IPS-NIHi11 (cell line): ENCODE measurements around the gene MAP4K4.

Experiments used
- DNase-seq: peaks from one replicate; pipeline ENCODE4 v3.0.0; 2012; ENCODE audit warnings: mixed read lengths, low spot score

Gene MAP4K4

DNA sequence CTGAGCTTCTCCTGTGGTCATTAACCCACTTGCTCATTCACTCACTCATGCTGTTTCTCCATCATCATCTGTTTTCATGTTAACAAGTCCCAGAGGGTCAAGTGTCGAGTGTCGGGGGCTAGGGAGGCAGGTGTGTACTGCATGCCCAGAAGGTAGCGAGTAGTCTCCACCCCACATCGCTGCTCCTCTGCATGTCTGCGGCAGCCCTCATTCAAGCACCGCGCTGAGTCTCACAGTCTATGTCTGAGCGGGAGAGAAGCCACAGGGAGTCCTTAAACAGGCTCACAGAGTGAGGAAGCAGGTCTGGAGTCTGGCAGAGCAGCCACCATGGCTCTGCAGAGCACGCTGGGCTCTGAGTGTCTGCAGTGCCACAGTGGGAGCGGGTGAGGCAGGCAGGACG, 172.9 kb downstream of the MAP4K4 start:
- DNase-seq, result no peak

- DNase-seq, result no peak
These were observed 174.0 kb downstream of the MAP4K4 start for GRCh38 chr2:101871480-101871879.

- no peak for DNase-seq
These were observed 175.0 kb downstream of the MAP4K4 start for GRCh38 chr2:101872480-101872879.

DNA sequence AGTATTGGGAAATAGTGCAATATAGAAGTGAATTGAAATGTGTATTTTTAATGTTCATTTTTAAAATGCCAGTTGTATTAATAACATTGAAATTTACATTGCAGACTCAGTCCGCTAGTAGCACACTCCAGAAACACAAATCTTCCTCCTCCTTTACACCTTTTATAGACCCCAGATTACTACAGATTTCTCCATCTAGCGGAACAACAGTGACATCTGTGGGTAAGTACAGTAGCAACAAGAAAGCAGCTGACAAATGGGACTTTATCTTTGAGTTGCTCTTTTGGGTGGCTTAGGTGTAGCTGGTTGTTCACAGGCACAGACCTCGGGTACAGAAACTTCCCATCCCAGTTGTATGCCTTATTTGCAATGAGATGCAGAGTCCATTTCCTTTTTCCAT, 176.0 kb downstream of the MAP4K4 start:
- peak; percentile 15 for DNase-seq

DNA sequence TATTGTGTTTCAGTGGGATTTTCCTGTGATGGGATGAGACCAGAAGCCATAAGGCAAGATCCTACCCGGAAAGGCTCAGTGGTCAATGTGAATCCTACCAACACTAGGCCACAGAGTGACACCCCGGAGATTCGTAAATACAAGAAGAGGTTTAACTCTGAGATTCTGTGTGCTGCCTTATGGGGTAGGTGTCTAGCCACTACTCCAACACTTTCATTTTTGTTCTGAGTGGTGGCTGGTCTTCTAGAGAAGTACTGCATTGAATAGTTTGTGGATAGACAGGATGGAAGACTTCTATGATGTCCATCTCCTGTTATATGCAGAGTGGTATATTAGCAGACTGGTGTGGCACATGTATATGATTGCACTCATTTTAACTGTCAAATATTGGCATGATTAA, 176.6 kb downstream of the MAP4K4 start:
- no peak for DNase-seq

- no peak for DNase-seq
These were observed 182.0 kb downstream of the MAP4K4 start for GRCh38 chr2:101879466-101879865.

GRCh38 chr2:101881131-101881530, 183.6 kb downstream of the MAP4K4 start:
- DNase-seq, result no peak

- no peak for DNase-seq
These were observed 185.3 kb downstream of the MAP4K4 start for GRCh38 chr2:101882769-101883307.

- peak; percentile 56 for DNase-seq
These were observed 186.4 kb downstream of the MAP4K4 start for GRCh38 chr2:101883860-101884259.

DNA sequence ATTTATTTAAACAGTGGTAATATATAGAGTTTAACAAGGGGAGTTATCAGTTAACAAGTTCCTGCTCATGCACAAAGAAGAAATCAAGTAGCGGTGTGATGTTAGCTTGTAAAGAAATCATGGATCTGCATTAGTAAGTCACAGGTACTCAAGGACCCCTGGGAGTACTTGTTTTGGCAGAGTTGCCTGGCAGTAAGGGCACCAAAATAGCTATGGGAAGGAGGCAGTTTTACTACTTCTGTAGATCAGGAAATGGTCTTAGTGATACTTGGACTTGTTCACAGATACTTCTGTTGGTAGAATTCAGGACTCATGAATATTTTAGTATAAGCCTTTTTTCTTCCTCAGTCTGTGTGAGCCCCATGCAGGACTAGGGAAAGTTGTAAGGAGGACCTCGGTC, 186.9 kb downstream of the MAP4K4 start:
- DNase-seq, result no peak

GRCh38 chr2:101887328-101887727, 189.8 kb downstream of the MAP4K4 start:
- DNase-seq, result no peak

- no peak for DNase-seq
These were observed 192.1 kb downstream of the MAP4K4 start for GRCh38 chr2:101889460-101890098.

GRCh38 chr2:101892377-101892776, 194.9 kb downstream of the MAP4K4 start:
- no peak for DNase-seq

GRCh38 chr2:101893681-101894381, 196.3 kb downstream of the MAP4K4 start:
- DNase-seq, result peak; percentile 64

- no peak for DNase-seq
These were observed 197.5 kb downstream of the MAP4K4 start for GRCh38 chr2:101895039-101895438.

GRCh38 chr2:101895819-101896322, 198.4 kb downstream of the MAP4K4 start:
- no peak for DNase-seq

GRCh38 chr2:101897301-101897700, 199.8 kb downstream of the MAP4K4 start:
- no peak for DNase-seq

- DNase-seq, result no peak
These were observed 201.8 kb downstream of the MAP4K4 start for GRCh38 chr2:101899265-101899664.

DNA sequence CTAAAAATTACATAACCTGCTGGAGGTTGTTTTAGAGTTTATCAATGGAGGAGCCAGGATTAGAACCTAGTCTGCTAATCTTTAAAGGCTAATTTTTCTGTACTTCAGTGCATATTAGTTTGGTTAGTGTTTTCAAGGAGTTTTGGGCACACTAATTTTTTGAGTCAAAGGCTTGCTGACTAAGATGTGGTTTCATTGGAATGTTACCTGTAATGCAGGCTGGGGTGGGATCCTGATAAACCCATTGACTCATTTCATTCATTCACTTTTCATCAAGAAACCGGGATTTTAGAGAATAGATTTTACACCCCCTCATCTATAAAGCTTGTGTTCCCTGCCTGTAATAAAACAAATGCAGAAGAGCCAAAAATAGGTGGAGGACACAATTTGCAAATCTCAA, 202.4 kb downstream of the MAP4K4 start:
- no peak for DNase-seq

- no peak for DNase-seq
These were observed 202.9 kb downstream of the MAP4K4 start for GRCh38 chr2:101900375-101900774.

GRCh38 chr2:101901241-101901640, 203.7 kb downstream of the MAP4K4 start:
- no peak for DNase-seq

DNA sequence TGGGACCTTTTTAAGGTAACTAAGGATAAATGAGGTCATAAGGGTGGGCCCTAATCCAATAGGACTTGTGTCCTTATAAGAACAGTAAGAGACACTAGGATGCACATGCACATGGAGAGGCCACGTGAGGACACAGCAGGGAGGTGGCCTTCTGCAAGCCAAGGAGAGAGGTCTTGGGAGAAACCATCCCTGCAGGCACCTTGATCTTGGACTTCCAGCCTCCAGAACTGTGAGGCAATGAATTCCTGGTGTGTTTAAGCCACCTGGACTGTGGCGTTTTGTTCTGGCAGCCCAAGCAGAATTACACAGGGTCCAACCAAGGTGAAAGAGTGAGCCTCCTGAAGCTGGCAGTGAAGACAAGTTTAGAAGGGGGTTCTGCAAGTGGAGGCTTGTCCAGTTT, 204.7 kb downstream of the MAP4K4 start:
- no peak for DNase-seq

DNA sequence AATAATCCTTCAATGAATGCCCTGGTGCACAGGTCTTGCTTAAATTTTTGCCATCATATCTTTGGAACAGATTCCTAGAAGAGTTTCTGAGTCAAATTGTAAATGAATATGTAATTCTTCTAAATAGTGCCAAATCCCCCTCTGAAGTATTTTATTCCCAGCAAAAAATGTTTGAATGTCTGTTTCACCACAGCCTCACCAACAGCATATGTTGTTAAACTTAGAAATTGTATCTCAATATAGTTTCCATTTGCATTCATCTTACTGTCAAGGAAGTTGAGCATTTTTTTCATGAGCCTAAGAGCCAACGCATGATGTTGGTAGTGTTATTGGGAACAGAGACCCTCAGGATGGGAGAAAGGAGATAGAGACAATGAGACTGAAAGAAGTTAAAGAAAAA, 207.4 kb downstream of the MAP4K4 start:
- no peak for DNase-seq
